GM12878 (cell line): ENCODE results near the gene RAB34. TPM values are rescaled to one million over a fixed set of nuclear protein-coding genes. Genes with fewer than 3 reads are reported as not detected.

Experiments
- ATAC-seq: fragments of 200-7000 bp; cut with Tn5 transposase; 3 replicates; pipeline ENCODE4 v1.9.1; 2020; ENCODE audit warnings: mild to moderate bottlenecking, moderate library complexity
- BruUV-seq: library from RNA; stranded (reverse); fragments of 400-500 nt; replicated peaks from 2 replicates; lab custom pipeline; 2021; lab: Mats Ljungman, UMichigan
- CTCF ChIA-PET: fragments of 300-600 bp; sonication (Branson Sonifier 250); formaldehyde crosslinking; extraction: SDS; loops from one replicate; lab custom pipeline; 2021; ENCODE audit warnings: inconsistent platforms; lab: Yijun Ruan, JAX
- POLR2A ChIA-PET: fragments of 350-600 bp; formaldehyde crosslinking; extraction: SDS; loops from one replicate; lab custom pipeline; 2021; ENCODE audit warnings: inconsistent platforms; lab: Charles Lee
- RAD21 ChIA-PET: fragments of 300-600 bp; sonication (Branson Sonifier 250); formaldehyde crosslinking; loops from one replicate; lab custom pipeline; 2023; ENCODE audit warnings: antibody characterized with exemption; ENCODE audit not compliant: unreplicated experiment; lab: Charles Lee
- SMC1A ChIA-PET: fragments of 300-600 bp; sonication (Branson Sonifier 250); formaldehyde crosslinking; loops from one replicate; lab custom pipeline; 2023; ENCODE audit not compliant: unreplicated experiment, uncharacterized antibody; lab: Charles Lee
- DNase-seq: peaks from one replicate; pipeline ENCODE4 v3.0.0-alpha.2; 2011; ENCODE audit warnings: low read depth, low spot score
- FAIRE-seq: peaks from 3 replicates; lab custom pipeline; 2011; peaks lifted over from hg19 to GRCh38; lab: Jason Lieb, UNC
- H2AFZ ChIP-seq: 2 replicates; pipeline ENCODE4 v1.6.0; 2011; ENCODE audit warnings: low read depth, low read length, control low read depth; ENCODE audit not compliant: control insufficient read depth
- H3K27ac ChIP-seq: 2 replicates; pipeline ENCODE4 v1.5.1; 2011; ENCODE audit warnings: control low read depth; ENCODE audit not compliant: control insufficient read depth, insufficient read depth
- H3K27me3 ChIP-seq, 2 experiments: replicated peaks in 1 of 2; 2 replicates each; pipeline versions ENCODE4 v1.6.0 to v1.6.1; 2011; ENCODE audit warnings: low read length in 1 of 2; ENCODE audit not compliant: control insufficient read depth in 2 of 2, insufficient read depth in 2 of 2
- H3K36me3 ChIP-seq, 2 experiments: 2 replicates each; pipeline ENCODE4 v1.5.1; 2011; ENCODE audit warnings: low read length in 1 of 2; ENCODE audit not compliant: control insufficient read depth in 2 of 2, insufficient read depth in 2 of 2
- H3K4me1 ChIP-seq: 2 replicates; pipeline ENCODE4 v1.6.1; 2011; ENCODE audit warnings: mild to moderate bottlenecking, low read length, moderate library complexity, mixed read lengths; ENCODE audit not compliant: control insufficient read depth, insufficient read depth
- H3K4me2 ChIP-seq: 2 replicates; pipeline ENCODE4 v1.6.0; 2011; ENCODE audit warnings: control low read depth; ENCODE audit not compliant: control insufficient read depth, insufficient read depth
- H3K4me3 ChIP-seq: fragments of 200-600 bp; sonication (generic); 2 replicates; pipeline ENCODE4 v1.5.1; 2016
- H3K79me2 ChIP-seq: 2 replicates; pipeline ENCODE4 v1.6.0; 2011; ENCODE audit warnings: low read length; ENCODE audit not compliant: control insufficient read depth, insufficient read depth
- H3K9ac ChIP-seq: 2 replicates; pipeline ENCODE4 v1.8.0; 2011; ENCODE audit warnings: low read length, control low read depth, mixed read lengths; ENCODE audit not compliant: control insufficient read depth, insufficient read depth
- H3K9me3 ChIP-seq: replicated peaks from 3 replicates; pipeline ENCODE4 v1.5.1; 2011; ENCODE audit warnings: mild to moderate bottlenecking, low read length; ENCODE audit not compliant: control insufficient read depth, insufficient read depth
- H4K20me1 ChIP-seq: 2 replicates; pipeline ENCODE4 v1.6.0; 2011; ENCODE audit not compliant: control insufficient read depth, insufficient read depth
- DPF2 ChIP-seq: fragments of 450-650 bp; IDR thresholded peaks from 2 replicates; pipeline ENCODE4 v1.6.1; 2017; ENCODE audit warnings: mild to moderate bottlenecking
- ELK1 ChIP-seq: IDR thresholded peaks from 2 replicates; pipeline ENCODE4 v1.6.1; 2012; ENCODE audit warnings: low read depth, low read length, improper control_type of control experiment
- HDGF ChIP-seq: fragments of 450-650 bp; IDR thresholded peaks from 2 replicates; pipeline ENCODE4 v1.6.1; 2016; ENCODE audit warnings: antibody characterized with exemption
- KLF5 ChIP-seq: fragments of 450-650 bp; IDR thresholded peaks from 2 replicates; pipeline ENCODE4 v1.6.1; 2014; ENCODE audit warnings: mild to moderate bottlenecking; ENCODE audit not compliant: partially characterized antibody
- PRDM15 ChIP-seq: fragments of 450-650 bp; formaldehyde crosslinking; IDR thresholded peaks from 2 replicates; pipeline ENCODE4 v1.4.0; 2020; ENCODE audit warnings: mild to moderate bottlenecking, moderate library complexity
- RB1 ChIP-seq: fragments of 450-650 bp; formaldehyde crosslinking; IDR thresholded peaks from 2 replicates; pipeline ENCODE4 v1.6.1; 2017; ENCODE audit warnings: mild to moderate bottlenecking, borderline replicate concordance
- SMAD5 ChIP-seq: IDR thresholded peaks from 2 replicates; pipeline ENCODE4 v1.6.1; 2016; ENCODE audit warnings: antibody characterized with exemption, low read depth
- ZBED1 ChIP-seq: IDR thresholded peaks from 2 replicates; pipeline ENCODE4 v1.6.1; 2016; ENCODE audit warnings: borderline replicate concordance
- whole genome bisulfite sequencing: methylation state at CpG from one replicate; pipeline ENCODE4 v1.1.6; 2016; ENCODE audit warnings: low lambda C conversion rate; ENCODE audit not compliant: insufficient replicate concordance, insufficient coverage; ENCODE audit errors: missing lambda C conversion rate; 5-methylcytosine and 5-hydroxymethylcytosine counted together
- in situ Hi-C: fragments of 300-500 bp; cut with MboI; formaldehyde crosslinking; loops from 9 replicates; pipeline ENCODE4 v1.14.3; 2018; ENCODE audit warnings: mixed read lengths
- intact Hi-C: fragments of 100-400 bp; cut with micrococcal nuclease; formaldehyde crosslinking; loops from one replicate; pipeline ENCODE4 v1.14.2; 2022; ENCODE audit not compliant: unreplicated experiment
- polyA plus RNA-seq, 11 experiments: library from polyadenylated mRNA; depleted of rRNA in 4 of 11; unstranded in 6 of 11; stranded (reverse) in 5 of 11; fragments of >200 nt; fragmentation: Nextera tagmentation in 4 of 11; fragmentation: Illumina TruSeq in 1 of 11; extraction: Ambion mirVana in 4 of 11; extraction: Trizol in 1 of 11; gene quantifications; 1 replicate in 1 of 11; 2 replicates in 10 of 11; pipeline versions ENCODE4 v1.2.1 to v1.2.3, GENCODE V29; 2011 to 2016; ENCODE audit warnings: inconsistent platforms in 2 of 11, missing spikeins in 2 of 11, low read depth in 1 of 11
- total RNA-seq, 4 experiments: library from RNA; depleted of rRNA in 3 of 4; stranded (reverse); fragments of >200 nt in 3 of 4; fragmentation: Illumina TruSeq in 1 of 4; extraction: Trizol in 1 of 4; gene quantifications; 2 replicates each; pipeline versions ENCODE4 v1.2.1 to v1.2.3, GENCODE V29; 2013 to 2021

RAB34 gene
- total and polyA plus RNA-seq, 10 of the 15 experiments (the other 5 are each of a cell fraction or from before 2014, with no cell fraction given), result 0.37 to 46.4 (median 32.8) TPM

DNA sequence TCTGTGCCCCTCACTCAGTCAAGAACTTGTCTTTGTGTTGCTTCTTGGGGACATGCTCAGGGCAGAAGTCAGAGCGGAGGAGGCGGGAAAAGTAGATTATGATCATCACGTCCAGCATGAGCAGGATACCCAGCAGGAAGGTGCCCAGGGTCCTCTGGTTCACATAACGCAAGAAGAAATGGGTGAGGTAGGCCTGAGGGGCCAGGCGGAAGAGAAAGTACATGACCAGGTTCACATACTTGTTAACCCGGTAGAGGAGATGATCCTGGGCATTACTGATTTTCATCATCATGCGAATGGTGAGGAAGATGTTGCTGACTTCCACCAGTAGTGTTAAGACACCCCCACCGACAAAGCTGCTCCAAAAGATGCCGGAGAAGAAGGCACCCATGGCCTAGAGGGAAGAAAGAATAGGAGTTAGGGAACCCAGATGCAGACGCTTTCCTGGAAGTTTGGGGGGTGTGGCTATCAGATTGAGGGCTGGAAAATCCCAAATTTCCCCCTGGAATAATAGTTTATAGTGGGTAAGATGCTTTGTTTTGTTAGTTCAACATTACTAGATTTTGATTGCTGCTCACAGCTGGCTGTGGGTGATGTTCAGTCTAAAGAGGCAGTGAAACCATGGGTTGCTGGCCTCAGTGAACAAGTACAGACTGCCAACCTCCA lies 7.0 kb upstream of the RAB34 start:
- in situ Hi-C loops, result loop anchor here (25.0 kb wide), 1 partner anchor 1262 kb away; the partner anchor contains the start of gene KSR1
- Histone ChIP-seq H4K20me1 (no peaks in the 10 kb centered on the region), H3K9me3 (no peaks in the 10 kb centered on the region), H3K9ac (no peak overlapping the region), H3K27me3 (no peaks in the 10 kb centered on the region), H3K27ac (0 out of 2 replicates have a peak overlapping the region, but pooled peaks have one; percentile 4), H3K79me2 (peaks cover 42% of the 10 kb centered on the region), H3K4me3 (peak overlapping the region; percentile 72; the same call in 1 of the 2 replicates), H2AFZ (no peak overlapping the region), H3K36me3 (peaks cover 12 to 20% of the 10 kb centered on the region in 2 experiments; a peak in 3 of 4 replicates), H3K4me2 (peak overlapping the region; percentile 82), H3K4me1 (peaks cover 23% of the 10 kb centered on the region)
- WGBS, result 29% methylated on average over 10 of the region's 10 CpGs
- intact Hi-C loops, result loop anchor here (5.0 to 10.0 kb wide), 2 partner anchors 118 to 390 kb away; partner anchors contain the start of gene FAM222B
- TF ChIP-seq HDGF (0 out of 2 replicates have a peak, but pooled peaks have one; percentile 19), ELK1 (no peak), PRDM15 (CRISPR knock-in tag) (no peak), RB1 (0 out of 2 replicates have a peak, but pooled peaks have one; percentile 34), SMAD5 (peak; percentile 70), ZBED1 (peak; percentile 9; the same call in 1 of the 2 replicates), KLF5 (no peak), DPF2 (no peak)
- ChIA-PET RAD21 (interaction anchor here (1.0 to 6.8 kb wide), 8 partner anchors 11 to 229 kb away, joined by 3 to 375 read pairs (median 5); partner anchors contain the start of genes BLTP2, FLOT2, PROCA1 and TRAF4), SMC1A (interaction anchor here (0.7 to 11.3 kb wide), 8 partner anchors 9 to 1423 kb away, joined by 3 to 326 read pairs (median 3); partner anchors contain the start of genes BLTP2, PROCA1 and TRAF4), CTCF (interaction anchor here (1.0 to 12.6 kb wide), 4 partner anchors 24 to 241 kb away, joined by 3 to 394 read pairs (median 92); partner anchors contain the start of gene BLTP2), POLR2A (interaction anchor here (0.9 to 17.2 kb wide), 4 partner anchors 12 to 79 kb away, joined by 3 to 485 read pairs (median 18); partner anchors contain the start of genes BLTP2, PROCA1 and TRAF4)
- FAIRE-seq (no peak), ATAC-seq (no peak; the same call in 2 of the 3 replicates), DNase-seq (no peak)
- BruUV-seq, result TSS peak; percentile 56
